IMR-90 (cell line): ENCODE measurements around the gene DMRTA1. TPM values are rescaled to one million over a fixed set of nuclear protein-coding genes. Genes with fewer than 3 reads are reported as not detected.

Experiments used
- ATAC-seq: fragments of 200-7000 bp; cut with Tn5 transposase; 2 replicates; pipeline ENCODE4 v1.9.1; 2020; ENCODE audit warnings: low read depth, mild to moderate bottlenecking, moderate library complexity
- BruUV-seq: library from RNA; stranded (reverse); fragments of 400-500 nt; replicated peaks from 2 replicates; lab custom pipeline; 2021; lab: Mats Ljungman, UMichigan
- CTCF ChIA-PET: fragments of 300-600 bp; formaldehyde crosslinking; extraction: SDS; loops from one replicate; lab custom pipeline; 2021; ENCODE audit warnings: antibody characterized with exemption; lab: Yijun Ruan, JAX
- POLR2A ChIA-PET: fragments of 300-600 bp; sonication (Branson Sonifier 250); formaldehyde crosslinking; loops from one replicate; lab custom pipeline; 2022; ENCODE audit warnings: antibody characterized with exemption; ENCODE audit not compliant: unreplicated experiment; lab: Charles Lee
- DNase-seq: peaks from one replicate; pipeline ENCODE4 v3.0.0; 2013
- H2AFZ ChIP-seq: replicated peaks from 2 replicates; pipeline ENCODE3; 2013; ENCODE audit warnings: low read length, mild to moderate bottlenecking; ENCODE audit not compliant: poor library complexity
- H2AK5ac ChIP-seq: 2 replicates; pipeline ENCODE4 v1.6.1; 2013; ENCODE audit warnings: low read depth, low read length, inconsistent platforms
- H2AK9ac ChIP-seq: replicated peaks from 2 replicates; pipeline ENCODE3; 2013; ENCODE audit warnings: mild to moderate bottlenecking, low read depth, low read length, moderate library complexity; ENCODE audit not compliant: poor library complexity
- H2BK120ac ChIP-seq: 2 replicates; pipeline ENCODE4 v1.6.1; 2013; ENCODE audit warnings: low read depth, low read length, inconsistent platforms
- H2BK15ac ChIP-seq: 3 replicates; pipeline ENCODE4 v1.6.1; 2013; ENCODE audit warnings: low read depth, low read length, inconsistent platforms
- H2BK20ac ChIP-seq: 2 replicates; pipeline ENCODE4 v1.6.1; 2013; ENCODE audit warnings: low read depth, mild to moderate bottlenecking, inconsistent platforms, low read length, moderate library complexity
- H2BK5ac ChIP-seq: 2 replicates; pipeline ENCODE4 v1.6.1; 2013; ENCODE audit warnings: mild to moderate bottlenecking, low read depth, low read length, inconsistent platforms; ENCODE audit not compliant: poor library complexity, severe bottlenecking
- H3K14ac ChIP-seq: replicated peaks from 2 replicates; pipeline ENCODE4 v1.6.1; 2013; ENCODE audit warnings: low read depth, low read length, inconsistent platforms
- H3K18ac ChIP-seq: 2 replicates; pipeline ENCODE4 v1.6.1; 2013; ENCODE audit warnings: low read depth, low read length, control low read depth
- H3K23ac ChIP-seq: 2 replicates; pipeline ENCODE4 v1.6.1; 2013; ENCODE audit warnings: low read depth, low read length, inconsistent platforms
- H3K27ac ChIP-seq: 2 replicates; pipeline ENCODE4 v1.5.1; 2013; ENCODE audit warnings: mild to moderate bottlenecking, control low read depth, low read length; ENCODE audit not compliant: insufficient read depth
- H3K27me3 ChIP-seq: 2 replicates; pipeline ENCODE4 v1.6.1; 2013; ENCODE audit warnings: low read length; ENCODE audit not compliant: control insufficient read depth, insufficient read depth
- H3K36me3 ChIP-seq: 2 replicates; pipeline ENCODE4 v1.6.1; 2013; ENCODE audit warnings: low read length, mixed read lengths; ENCODE audit not compliant: control insufficient read depth, insufficient read depth
- H3K4ac ChIP-seq: 2 replicates; pipeline ENCODE4 v1.6.1; 2013; ENCODE audit warnings: low read depth, low read length, inconsistent platforms
- H3K4me1 ChIP-seq: 2 replicates; pipeline ENCODE4 v1.6.1; 2013; ENCODE audit warnings: low read length, mixed read lengths; ENCODE audit not compliant: control insufficient read depth, insufficient read depth
- H3K4me2 ChIP-seq: 2 replicates; pipeline ENCODE4 v1.6.1; 2013; ENCODE audit warnings: low read depth, mild to moderate bottlenecking, control low read depth, low read length, moderate library complexity
- H3K4me3 ChIP-seq: 2 replicates; pipeline ENCODE4 v1.5.1; 2013; ENCODE audit warnings: low read depth, mild to moderate bottlenecking, control low read depth, low read length, moderate library complexity; ENCODE audit not compliant: insufficient read depth
- H3K56ac ChIP-seq: 2 replicates; pipeline ENCODE4 v1.6.1; 2013; ENCODE audit warnings: low read length, inconsistent platforms; ENCODE audit not compliant: insufficient read depth; ENCODE audit errors: extremely low read depth
- H3K79me1 ChIP-seq, 2 experiments: 2 replicates each; pipeline ENCODE4 v1.6.1; 2013; ENCODE audit warnings: low read length in 2 of 2, inconsistent platforms in 1 of 2, low read depth in 1 of 2
- H3K9ac ChIP-seq: 2 replicates; pipeline ENCODE4 v1.6.1; 2013; ENCODE audit warnings: low read depth, low read length, control low read depth
- H3K9me1 ChIP-seq: 2 replicates; pipeline ENCODE4 v1.6.1; 2013; ENCODE audit warnings: low read length, inconsistent platforms; ENCODE audit not compliant: insufficient read depth
- H3K9me3 ChIP-seq: 2 replicates; pipeline ENCODE4 v1.6.1; 2013; ENCODE audit warnings: low read length; ENCODE audit not compliant: control insufficient read depth, insufficient read depth
- H4K20me1 ChIP-seq: 2 replicates; pipeline ENCODE4 v1.6.1; 2013; ENCODE audit warnings: low read length, inconsistent platforms; ENCODE audit not compliant: insufficient read depth
- H4K5ac ChIP-seq: 2 replicates; pipeline ENCODE4 v1.6.1; 2013; ENCODE audit warnings: mild to moderate bottlenecking, low read depth, low read length, control low read depth
- H4K8ac ChIP-seq, 2 experiments: 2 replicates each; pipeline ENCODE4 v1.6.1; 2013; ENCODE audit warnings: low read depth in 2 of 2, low read length in 2 of 2, control low read depth in 1 of 2, inconsistent platforms in 1 of 2
- H4K91ac ChIP-seq: 2 replicates; pipeline ENCODE4 v1.6.1; 2013; ENCODE audit warnings: low read depth, low read length, inconsistent platforms; ENCODE audit not compliant: insufficient read depth
- BHLHE40 ChIP-seq: fragments of 150-350 bp; IDR thresholded peaks from 2 replicates; pipeline ENCODE4 v1.6.1; 2016; ENCODE audit warnings: mild to moderate bottlenecking, low read depth, low read length
- CEBPB ChIP-seq: IDR thresholded peaks from 2 replicates; pipeline ENCODE4 v1.6.1; 2012; ENCODE audit warnings: low read depth, low read length, improper control_type of control experiment
- CHD1 ChIP-seq: IDR thresholded peaks from 2 replicates; pipeline ENCODE4 v1.6.1; 2012; ENCODE audit warnings: low read depth, low read length, improper control_type of control experiment
- ELK1 ChIP-seq: fragments of 150-350 bp; IDR thresholded peaks from 2 replicates; pipeline ENCODE4 v1.6.1; 2016; ENCODE audit warnings: low read depth, mild to moderate bottlenecking, low read length, moderate library complexity, borderline replicate concordance
- FOS ChIP-seq: fragments of 150-350 bp; IDR thresholded peaks from 2 replicates; pipeline ENCODE4 v1.6.1; 2016; ENCODE audit warnings: low read depth, low read length
- MAFK ChIP-seq: IDR thresholded peaks from 2 replicates; pipeline ENCODE4 v1.6.1; 2012; ENCODE audit warnings: low read depth, low read length, improper control_type of control experiment
- MAZ ChIP-seq: IDR thresholded peaks from 2 replicates; pipeline ENCODE4 v1.6.1; 2012; ENCODE audit warnings: low read depth, mild to moderate bottlenecking, low read length, improper control_type of control experiment, moderate library complexity, borderline replicate concordance
- MXI1 ChIP-seq: IDR thresholded peaks from 2 replicates; pipeline ENCODE4 v1.6.1; 2012; ENCODE audit warnings: low read depth, mild to moderate bottlenecking, low read length, moderate library complexity, borderline replicate concordance
- NFE2L2 ChIP-seq: fragments of 150-350 bp; IDR thresholded peaks from 2 replicates; pipeline ENCODE4 v1.6.1; 2016; ENCODE audit warnings: low read depth, mild to moderate bottlenecking, low read length
- POLR2A ChIP-seq: IDR thresholded peaks from 2 replicates; pipeline ENCODE4 v1.6.1; 2012; ENCODE audit warnings: mild to moderate bottlenecking, low read depth, low read length
- RAD21 ChIP-seq: IDR thresholded peaks from 2 replicates; pipeline ENCODE4 v1.6.1; 2012; ENCODE audit warnings: low read length, improper control_type of control experiment
- RCOR1 ChIP-seq: IDR thresholded peaks from 2 replicates; pipeline ENCODE4 v1.6.1; 2012; ENCODE audit warnings: mild to moderate bottlenecking, low read length, improper control_type of control experiment; ENCODE audit not compliant: insufficient replicate concordance
- RFX5 ChIP-seq: IDR thresholded peaks from 2 replicates; pipeline ENCODE4 v1.8.0; 2012; ENCODE audit warnings: low read depth, mild to moderate bottlenecking, low read length, moderate library complexity
- SMC3 ChIP-seq: fragments of 150-350 bp; IDR thresholded peaks from 2 replicates; pipeline ENCODE4 v1.6.1; 2016; ENCODE audit warnings: low read depth, mild to moderate bottlenecking, antibody characterized with exemption, low read length, moderate library complexity
- USF2 ChIP-seq: fragments of 150-350 bp; IDR thresholded peaks from 2 replicates; pipeline ENCODE4 v1.6.1; 2017; ENCODE audit warnings: mild to moderate bottlenecking, antibody characterized with exemption, low read length, low read depth
- WGBS, 2 experiments: methylation state at CpG; one replicate each; pipeline versions ENCODE4 v1.1.5 to v1.1.7; 2013; ENCODE audit warnings: missing lambda C conversion rate in 2 of 2; ENCODE audit not compliant: insufficient read length in 1 of 2; ENCODE audit errors: extremely low coverage in 2 of 2; 5-methylcytosine and 5-hydroxymethylcytosine counted together
- dilution Hi-C: fragments of 300-500 bp; cut with HindIII; formaldehyde crosslinking; loops from one replicate; pipeline ENCODE4 v1.14.3; 2018; ENCODE audit warnings: low sequenced_read_pairs; ENCODE audit not compliant: unreplicated experiment
- in situ Hi-C: fragments of 300-500 bp; cut with MboI; formaldehyde crosslinking; loops from 3 replicates; pipeline ENCODE4 v1.14.3; 2019; ENCODE audit warnings: low sequenced_read_pairs, inconsistent platforms, mixed read lengths
- intact Hi-C: fragments of 100-400 bp; cut with micrococcal nuclease; formaldehyde crosslinking; loops from 2 replicates; pipeline ENCODE4 v1.10.0; 2022
- polyA plus RNA-seq, 3 experiments: library from polyadenylated mRNA; depleted of rRNA; stranded (reverse); fragments of >200 nt; gene quantifications; 2 replicates each; pipeline ENCODE4 v1.2.3, GENCODE V29; 2012; ENCODE audit warnings: low replicate concordance in 1 of 3
- total RNA-seq: library from RNA; depleted of rRNA; stranded (reverse); fragments of >200 nt; gene quantifications from 2 replicates; pipeline ENCODE4 v1.2.3, GENCODE V29; 2012
- TF ChIP-seq, protein P1 (sequence below): conservative IDR thresholded peaks from 2 replicates; pipeline ENCODE4 v1.5.1; 2012; ENCODE audit warnings: mild to moderate bottlenecking, low read depth, low read length, improper control_type of control experiment

The DMRTA1 gene
- total and polyA plus RNA-seq, 2 of the 4 experiments (the other 2 are of a cell fraction): under 0.01 to 0.02 TPM

DNA sequence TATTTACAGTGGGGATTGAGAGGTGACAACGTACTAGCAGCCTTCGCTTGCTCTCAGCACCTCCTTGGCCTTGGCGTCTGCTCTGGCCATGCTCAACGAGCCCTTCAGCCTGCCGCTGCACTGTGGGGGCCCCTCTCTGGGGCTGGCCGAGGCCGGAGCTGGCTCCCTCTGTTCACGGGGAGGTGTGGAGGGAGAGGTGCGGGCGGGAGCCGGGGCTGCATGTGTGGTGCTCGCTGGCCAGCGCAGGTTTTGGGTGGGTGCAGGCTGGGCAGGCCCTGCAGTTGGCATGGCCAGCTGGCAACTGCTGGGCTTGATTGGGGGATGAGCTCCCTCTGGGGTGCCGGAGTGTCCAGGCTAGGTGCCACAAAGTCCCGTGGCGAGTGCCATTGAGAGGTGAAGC is 5.8 kb upstream of the DMRTA1 start:
- Histone ChIP-seq H2BK15ac (no peak overlapping the region), H3K18ac (no peak overlapping the region), H4K91ac (no peak overlapping the region), H3K27ac (no peak overlapping the region), H4K5ac (no peak overlapping the region), H3K4me2 (no peak overlapping the region), H2BK5ac (no peak overlapping the region), H2BK120ac (no peak overlapping the region), H3K23ac (no peak overlapping the region), H4K20me1 (no peaks in the 10 kb centered on the region), H4K8ac (no peak overlapping the region), H3K9ac (no peak overlapping the region), H3K4me1 (no peaks in the 10 kb centered on the region), H3K27me3 (no peaks in the 10 kb centered on the region), H3K14ac (no peak overlapping the region), H2AK5ac (no peak overlapping the region), H2AFZ (no peak overlapping the region), H3K9me1 (no peaks in the 10 kb centered on the region), H3K9me3 (no peaks in the 10 kb centered on the region), H3K56ac (no peak overlapping the region), H3K4me3 (no peak overlapping the region), H3K36me3 (no peaks in the 10 kb centered on the region), H2AK9ac (no peak overlapping the region), H3K79me1 (no peaks in the 10 kb centered on the region), H2BK20ac (no peak overlapping the region), H3K4ac (no peak overlapping the region)
- no peak for DNase-seq
- POLR2A ChIA-PET: no interaction called here
- dilution Hi-C loops (no loop called here), in situ Hi-C loops (no loop called here), intact Hi-C loops (no loop called here)
- TF ChIP-seq MXI1 (no peak), RFX5 (no peak), CHD1 (no peak), RCOR1 (no peak), MAZ (no peak), NFE2L2 (no peak), USF2 (no peak), SMC3 (no peak), ELK1 (no peak), MAFK (no peak), POLR2A (no peak), RAD21 (no peak), CEBPB (no peak), BHLHE40 (no peak), FOS (no peak)
- TF ChIP-seq, protein P1, sequence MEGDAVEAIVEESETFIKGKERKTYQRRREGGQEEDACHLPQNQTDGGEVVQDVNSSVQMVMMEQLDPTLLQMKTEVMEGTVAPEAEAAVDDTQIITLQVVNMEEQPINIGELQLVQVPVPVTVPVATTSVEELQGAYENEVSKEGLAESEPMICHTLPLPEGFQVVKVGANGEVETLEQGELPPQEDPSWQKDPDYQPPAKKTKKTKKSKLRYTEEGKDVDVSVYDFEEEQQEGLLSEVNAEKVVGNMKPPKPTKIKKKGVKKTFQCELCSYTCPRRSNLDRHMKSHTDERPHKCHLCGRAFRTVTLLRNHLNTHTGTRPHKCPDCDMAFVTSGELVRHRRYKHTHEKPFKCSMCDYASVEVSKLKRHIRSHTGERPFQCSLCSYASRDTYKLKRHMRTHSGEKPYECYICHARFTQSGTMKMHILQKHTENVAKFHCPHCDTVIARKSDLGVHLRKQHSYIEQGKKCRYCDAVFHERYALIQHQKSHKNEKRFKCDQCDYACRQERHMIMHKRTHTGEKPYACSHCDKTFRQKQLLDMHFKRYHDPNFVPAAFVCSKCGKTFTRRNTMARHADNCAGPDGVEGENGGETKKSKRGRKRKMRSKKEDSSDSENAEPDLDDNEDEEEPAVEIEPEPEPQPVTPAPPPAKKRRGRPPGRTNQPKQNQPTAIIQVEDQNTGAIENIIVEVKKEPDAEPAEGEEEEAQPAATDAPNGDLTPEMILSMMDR: no peak
- 57% methylated on average over 5 of the region's 16 CpGs; no CpG with 5 or more reads in 1 of the 2 experiments for WGBS, 2 experiments
- no TSS peak for BruUV-seq
- ATAC-seq: no peak
- CTCF ChIA-PET: no interaction called here
